ENCODE results near the gene ADIPOQ. TPM values are rescaled to one million over a fixed set of nuclear protein-coding genes. Genes with fewer than 3 reads are reported as not detected.
"Not testable (repeated sequence)": the region's sequence is repeated elsewhere in the genome, so short reads cannot be mapped to it uniquely, and the experiment has no call there.

Gene ADIPOQ
- total and polyA plus RNA-seq, 2 experiments from 2014 or later, result not detected

- no peaks in the 10 kb centered on the region for H3K9me2 ChIP-seq (replicated peaks; ENCODE audit: insufficient read depth)
- TF ChIP-seq EZH2 (IDR thresholded peaks at IDR 0.05; ENCODE audit: borderline replicate concordance) (no peak), EZH2phosphoT487 (IDR thresholded peaks at IDR 0.05; ENCODE audit: low read depth, severe bottlenecking, unreplicated experiment) (no peak), CTCF (IDR thresholded peaks at IDR 0.05; ENCODE audit: poor library complexity) (no peak)
- H3K4me1 ChIP-seq (ENCODE audit: insufficient read depth), result no peaks in the 10 kb centered on the region
- no peaks in the 10 kb centered on the region for H3K79me2 ChIP-seq
- H3K4me2 ChIP-seq, result no peak overlapping the region
- H3K27ac ChIP-seq, result no peak overlapping the region
- no peaks in the 10 kb centered on the region for H4K20me1 ChIP-seq (ENCODE audit: insufficient read depth, poor library complexity, severe bottlenecking)
- no peaks in the 10 kb centered on the region for H3K36me3 ChIP-seq (replicated peaks; ENCODE audit: insufficient read depth, low read depth)
- DNase-seq (ENCODE audit: low spot score), result no peak
- no peak overlapping the region for H3K4me3 ChIP-seq
- no peaks in the 10 kb centered on the region for H3K9me3 ChIP-seq (ENCODE audit: low read depth)
- no peaks in the 10 kb centered on the region for H3K27me3 ChIP-seq
- 54% methylated on average over 2 of the region's 2 CpGs for WGBS (ENCODE audit: low lambda C conversion rate, missing lambda C conversion rate)
- no peak overlapping the region for H2AFZ ChIP-seq
Measured at GRCh38 chr3:186869253-186870100, 27.0 kb downstream of the ADIPOQ start.

- H3K27me3 ChIP-seq, result no peaks in the 10 kb centered on the region
- no peaks in the 10 kb centered on the region for H3K4me1 ChIP-seq (ENCODE audit: insufficient read depth)
- H3K27ac ChIP-seq, result no peak overlapping the region
- no peak for TF ChIP-seq EZH2 (IDR thresholded peaks at IDR 0.05; ENCODE audit: borderline replicate concordance)
- no peak for TF ChIP-seq EZH2phosphoT487 (IDR thresholded peaks at IDR 0.05; ENCODE audit: low read depth, severe bottlenecking, unreplicated experiment)
- TF ChIP-seq CTCF (IDR thresholded peaks at IDR 0.05; ENCODE audit: poor library complexity), result no peak
- no peaks in the 10 kb centered on the region for H3K9me2 ChIP-seq (replicated peaks; ENCODE audit: insufficient read depth)
- H4K20me1 ChIP-seq (ENCODE audit: insufficient read depth, poor library complexity, severe bottlenecking), result no peaks in the 10 kb centered on the region
- no peak overlapping the region for H3K4me3 ChIP-seq
- H3K36me3 ChIP-seq (replicated peaks; ENCODE audit: insufficient read depth, low read depth), result no peaks in the 10 kb centered on the region
- no peak overlapping the region for H2AFZ ChIP-seq
- H3K9me3 ChIP-seq (ENCODE audit: low read depth), result no peaks in the 10 kb centered on the region
- no peak for DNase-seq (ENCODE audit: low spot score)
- 59% methylated on average over 5 of the region's 5 CpGs for WGBS (ENCODE audit: low lambda C conversion rate, missing lambda C conversion rate)
- H3K79me2 ChIP-seq, result no peaks in the 10 kb centered on the region
- H3K4me2 ChIP-seq, result no peak overlapping the region
Measured at GRCh38 chr3:186870421-186871201, 28.1 kb downstream of the ADIPOQ start.

GRCh38 chr3:186871403-186871924, 29.0 kb downstream of the ADIPOQ start:
- Histone ChIP-seq H3K4me2 (no peak overlapping the region), H3K79me2 (no peaks in the 10 kb centered on the region), H3K4me1 (ENCODE audit: insufficient read depth) (no peaks in the 10 kb centered on the region), H3K36me3 (replicated peaks; ENCODE audit: insufficient read depth, low read depth) (no peaks in the 10 kb centered on the region), H3K9me2 (replicated peaks; ENCODE audit: insufficient read depth) (no peaks in the 10 kb centered on the region), H3K27ac (no peak overlapping the region), H4K20me1 (ENCODE audit: insufficient read depth, poor library complexity, severe bottlenecking) (no peaks in the 10 kb centered on the region), H3K4me3 (no peak overlapping the region), H2AFZ (no peak overlapping the region), H3K27me3 (no peaks in the 10 kb centered on the region), H3K9me3 (ENCODE audit: low read depth) (no peaks in the 10 kb centered on the region)
- no peak for DNase-seq (ENCODE audit: low spot score)
- no peak for TF ChIP-seq EZH2 (IDR thresholded peaks at IDR 0.05; ENCODE audit: borderline replicate concordance)
- WGBS (ENCODE audit: low lambda C conversion rate, missing lambda C conversion rate), result 58% methylated on average over 2 of the region's 2 CpGs

GRCh38 chr3:186873796-186874195, 31.3 kb downstream of the ADIPOQ start:
- not testable (repeated sequence) for H3K9me2 ChIP-seq (replicated peaks; ENCODE audit: insufficient read depth); H3K79me2 ChIP-seq; H2AFZ ChIP-seq; DNase-seq (ENCODE audit: low spot score); H4K20me1 ChIP-seq (ENCODE audit: insufficient read depth, poor library complexity, severe bottlenecking); H3K4me3 ChIP-seq; H3K9me3 ChIP-seq (ENCODE audit: low read depth); H3K36me3 ChIP-seq (replicated peaks; ENCODE audit: insufficient read depth, low read depth); H3K4me2 ChIP-seq; H3K4me1 ChIP-seq (ENCODE audit: insufficient read depth); H3K27ac ChIP-seq; H3K27me3 ChIP-seq
- WGBS (ENCODE audit: low lambda C conversion rate, missing lambda C conversion rate), result 100% methylated on average over 1 of the region's 30 CpGs

GRCh38 chr3:186874216-186874615, 31.7 kb downstream of the ADIPOQ start:
- not testable (repeated sequence) for H2AFZ ChIP-seq; H3K4me3 ChIP-seq; H4K20me1 ChIP-seq (ENCODE audit: insufficient read depth, poor library complexity, severe bottlenecking); H3K27me3 ChIP-seq; H3K9me3 ChIP-seq (ENCODE audit: low read depth); H3K4me1 ChIP-seq (ENCODE audit: insufficient read depth); DNase-seq (ENCODE audit: low spot score); H3K4me2 ChIP-seq; H3K79me2 ChIP-seq; H3K36me3 ChIP-seq (replicated peaks; ENCODE audit: insufficient read depth, low read depth); H3K9me2 ChIP-seq (replicated peaks; ENCODE audit: insufficient read depth); H3K27ac ChIP-seq
- no CpG with 5 or more reads among the region's 24 CpGs for WGBS (ENCODE audit: low lambda C conversion rate, missing lambda C conversion rate)

- H3K4me2 ChIP-seq; H3K27me3 ChIP-seq; H3K9me3 ChIP-seq (ENCODE audit: low read depth); H4K20me1 ChIP-seq (ENCODE audit: insufficient read depth, poor library complexity, severe bottlenecking); H3K9me2 ChIP-seq (replicated peaks; ENCODE audit: insufficient read depth); H3K4me1 ChIP-seq (ENCODE audit: insufficient read depth); H3K27ac ChIP-seq; H3K36me3 ChIP-seq (replicated peaks; ENCODE audit: insufficient read depth, low read depth); H2AFZ ChIP-seq; H3K4me3 ChIP-seq; H3K79me2 ChIP-seq; DNase-seq (ENCODE audit: low spot score): not testable (repeated sequence)
- 72% methylated on average over 3 of the region's 4 CpGs for WGBS (ENCODE audit: low lambda C conversion rate, missing lambda C conversion rate)
Measured at GRCh38 chr3:186874841-186875240, 32.3 kb downstream of the ADIPOQ start.

Measured in hepatocyte (in vitro differentiated cells).